ENCODE data around the gene INTS7. TPM values are rescaled to one million over a fixed set of nuclear protein-coding genes. Genes with fewer than 3 reads are reported as not detected.

The INTS7 gene
- total and polyA plus RNA-seq, 8 donors: 18.9 to 28.7 (median 22.1) TPM

DNA sequence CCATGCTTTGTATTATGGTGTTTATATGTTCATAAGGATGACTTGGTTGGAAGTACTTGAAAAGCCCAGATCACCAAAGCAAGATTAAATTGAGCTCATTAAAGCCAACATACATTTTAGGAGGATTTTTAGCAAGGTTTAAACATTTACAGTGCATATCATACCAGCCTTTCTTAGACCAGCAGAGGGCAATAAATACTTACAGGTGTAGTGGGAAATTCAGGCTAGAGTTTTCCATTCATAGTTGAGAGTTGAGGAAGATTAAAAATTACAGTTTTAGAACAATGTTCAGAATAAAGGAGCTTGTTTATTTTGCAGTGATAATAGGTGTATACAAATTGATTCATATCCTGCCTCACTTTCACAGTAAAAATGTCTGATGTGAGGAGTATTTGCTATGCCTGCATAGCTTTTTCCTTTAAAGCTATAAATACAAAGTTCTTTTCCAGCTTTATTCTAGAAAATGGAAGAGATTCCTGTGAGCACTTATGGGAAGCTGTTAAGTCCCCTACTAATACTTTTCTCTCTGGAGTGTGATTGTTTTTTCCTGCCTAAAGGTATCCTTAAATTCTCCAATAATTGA lies 35.5 kb upstream of the INTS7 start:
- Histone ChIP-seq H3K27ac (no peak overlapping the region), H3K4me3 (no peak overlapping the region), H3K4me1 (peaks cover 0 to 6% of the 10 kb centered on the region in 2 donors), H3K9me3 (no peaks in the 10 kb centered on the region), H3K36me3 (peaks cover 0 to 7% of the 10 kb centered on the region in 2 donors), H3K27me3 (no peaks in the 10 kb centered on the region)
- ATAC-seq (peak; percentile 92), DNase-seq (peak in 2 of 4 donors; percentile 49 to 62)
- intact Hi-C loops (cut with DNase I): loop anchor here in 1 of 2 donors (5.0 kb wide), 2 partner anchors 221 to 296 kb away; no protein-coding TSS in a partner anchor
- TF ChIP-seq, protein P1, sequence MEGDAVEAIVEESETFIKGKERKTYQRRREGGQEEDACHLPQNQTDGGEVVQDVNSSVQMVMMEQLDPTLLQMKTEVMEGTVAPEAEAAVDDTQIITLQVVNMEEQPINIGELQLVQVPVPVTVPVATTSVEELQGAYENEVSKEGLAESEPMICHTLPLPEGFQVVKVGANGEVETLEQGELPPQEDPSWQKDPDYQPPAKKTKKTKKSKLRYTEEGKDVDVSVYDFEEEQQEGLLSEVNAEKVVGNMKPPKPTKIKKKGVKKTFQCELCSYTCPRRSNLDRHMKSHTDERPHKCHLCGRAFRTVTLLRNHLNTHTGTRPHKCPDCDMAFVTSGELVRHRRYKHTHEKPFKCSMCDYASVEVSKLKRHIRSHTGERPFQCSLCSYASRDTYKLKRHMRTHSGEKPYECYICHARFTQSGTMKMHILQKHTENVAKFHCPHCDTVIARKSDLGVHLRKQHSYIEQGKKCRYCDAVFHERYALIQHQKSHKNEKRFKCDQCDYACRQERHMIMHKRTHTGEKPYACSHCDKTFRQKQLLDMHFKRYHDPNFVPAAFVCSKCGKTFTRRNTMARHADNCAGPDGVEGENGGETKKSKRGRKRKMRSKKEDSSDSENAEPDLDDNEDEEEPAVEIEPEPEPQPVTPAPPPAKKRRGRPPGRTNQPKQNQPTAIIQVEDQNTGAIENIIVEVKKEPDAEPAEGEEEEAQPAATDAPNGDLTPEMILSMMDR (IDR thresholded peaks at IDR 0.05): peak; percentile 64 to 66

DNA sequence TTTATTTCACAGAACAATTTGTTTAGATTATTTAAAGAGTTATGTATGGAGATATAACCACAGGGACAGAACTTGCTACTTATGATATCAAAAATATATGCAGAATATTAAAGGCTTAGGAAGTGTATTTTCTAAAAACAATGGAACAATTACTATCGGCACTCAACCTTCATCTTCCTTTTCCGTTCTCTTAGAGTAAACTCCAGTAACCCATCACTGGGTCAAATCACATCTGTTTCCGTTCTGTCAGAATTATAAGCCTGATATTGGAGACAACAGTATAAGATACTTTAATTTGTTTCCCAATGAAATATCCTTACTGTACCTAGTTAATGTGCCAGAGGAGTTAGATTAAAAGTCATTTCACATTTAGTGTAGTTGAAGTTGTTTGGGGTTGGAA lies 32.4 kb upstream of the INTS7 start:
- DNase-seq (peak in 1 of 4 donors; percentile 31), ATAC-seq (no peak)
- Histone ChIP-seq H3K27ac (no peak overlapping the region), H3K4me3 (no peak overlapping the region), H3K9me3 (no peaks in the 10 kb centered on the region), H3K4me1 (peaks cover 0 to 6% of the 10 kb centered on the region in 2 donors), H3K27me3 (no peaks in the 10 kb centered on the region), H3K36me3 (peaks cover 0 to 7% of the 10 kb centered on the region in 2 donors)
- intact Hi-C loops (cut with DNase I): loop anchor here in 1 of 2 donors (10.0 kb wide), 1 partner anchor 387 kb away; no protein-coding TSS in a partner anchor
- TF ChIP-seq, protein P1 (IDR thresholded peaks at IDR 0.05): no peak

DNA sequence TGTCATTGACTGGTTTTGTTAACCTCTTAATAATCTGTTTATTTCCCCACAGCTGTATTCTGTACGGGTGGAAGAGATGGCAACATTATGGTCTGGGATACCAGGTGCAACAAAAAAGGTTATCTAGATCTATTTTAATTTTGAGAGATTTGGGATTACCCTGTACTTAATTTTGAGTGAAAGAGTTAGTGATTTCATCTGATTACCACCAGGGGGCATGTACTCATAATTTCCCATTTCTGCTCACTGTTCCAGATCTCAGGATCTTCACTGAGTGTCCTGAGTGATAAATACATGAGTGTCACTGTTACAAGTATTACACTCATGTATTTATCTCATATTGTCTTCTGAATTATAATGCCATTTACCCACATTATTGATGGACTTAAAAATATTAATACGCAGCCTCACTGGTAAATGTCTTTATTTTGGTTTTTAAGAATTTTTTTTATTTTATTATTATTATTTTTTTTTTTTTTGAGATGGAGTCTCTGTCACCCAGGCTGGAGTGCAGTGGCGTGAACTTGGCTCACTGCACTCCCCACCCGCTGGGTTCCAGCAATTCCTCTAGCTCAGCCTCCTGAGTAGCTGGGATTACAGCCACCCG lies 27.6 kb upstream of the INTS7 start:
- H3K4me3 ChIP-seq: no peak overlapping the region
- TF ChIP-seq, protein P1 (IDR thresholded peaks at IDR 0.05): peak; percentile 50 to 63
- no peaks in the 10 kb centered on the region for H3K9me3 ChIP-seq
- intact Hi-C loops (cut with DNase I): loop anchor here in 1 of 2 donors (10.0 kb wide), 1 partner anchor 392 kb away; no protein-coding TSS in a partner anchor
- H3K4me1 ChIP-seq: no peaks in the 10 kb centered on the region
- ATAC-seq: peak; percentile 76
- peak in 1 of 4 donors; percentile 28 for DNase-seq
- no peak overlapping the region for H3K27ac ChIP-seq
- H3K27me3 ChIP-seq: no peaks in the 10 kb centered on the region
- H3K36me3 ChIP-seq: peaks cover 0 to 7% of the 10 kb centered on the region in 2 donors

DNA sequence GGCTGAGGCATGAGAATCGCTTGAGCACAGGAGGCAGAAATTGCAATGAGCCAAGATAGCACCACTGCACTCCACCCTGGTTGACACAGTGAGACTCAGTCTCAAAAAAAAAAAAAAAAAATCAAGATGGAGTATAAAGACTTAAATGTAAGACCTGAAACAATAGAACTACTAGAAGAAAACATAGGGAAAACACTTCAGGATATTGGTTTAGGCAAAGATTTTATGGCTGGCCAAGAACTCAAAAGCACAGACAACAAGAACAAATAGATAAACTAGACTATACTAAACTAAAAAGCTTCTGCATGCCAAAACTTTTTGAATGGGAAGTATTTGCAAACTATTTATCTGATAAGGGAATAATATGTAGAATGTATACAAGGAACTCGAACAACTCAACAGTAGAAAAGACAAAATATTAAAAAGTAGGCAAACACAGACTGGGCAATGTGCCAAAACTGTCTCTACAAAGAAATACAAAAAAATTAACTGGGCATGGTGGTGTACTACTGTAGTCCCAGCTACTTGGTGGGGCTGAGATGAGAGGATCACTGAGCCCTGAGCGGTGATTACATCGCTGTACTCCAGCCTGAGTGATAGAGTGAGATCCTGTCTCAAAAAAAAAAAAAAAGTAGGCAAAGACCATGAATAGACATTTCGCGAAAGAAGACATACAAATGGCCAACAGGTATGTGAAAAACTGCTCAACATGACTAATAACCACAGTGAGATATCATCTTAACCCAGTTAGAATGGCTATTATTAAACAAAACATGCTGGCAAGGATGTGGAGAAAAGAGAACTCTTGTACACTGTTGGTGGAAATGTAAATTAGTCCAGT lies 25.5 kb upstream of the INTS7 start:
- intact Hi-C loops (cut with DNase I): loop anchor here in 1 of 2 donors (10.0 kb wide), 1 partner anchor 394 kb away; no protein-coding TSS in a partner anchor
- H3K4me3 ChIP-seq: no peak overlapping the region
- H3K9me3 ChIP-seq: peaks cover 0 to 8% of the 10 kb centered on the region in 2 donors
- no peaks in the 10 kb centered on the region for H3K27me3 ChIP-seq
- H3K4me1 ChIP-seq: no peaks in the 10 kb centered on the region
- no peak for DNase-seq
- ATAC-seq: no peak
- H3K27ac ChIP-seq: no peak overlapping the region
- no peaks in the 10 kb centered on the region for H3K36me3 ChIP-seq
- TF ChIP-seq, protein P1 (IDR thresholded peaks at IDR 0.05): no peak
